K562 (cell line): ENCODE results near the gene MYL6B. TPM values are rescaled to one million over a fixed set of nuclear protein-coding genes. Genes with fewer than 3 reads are reported as not detected.

ENCODE experiments used
- BRD4 ChIP-seq: fragments of 200-600 bp; sonication (generic); IDR thresholded peaks from 2 replicates; pipeline ENCODE4 v1.6.1; 2017; ENCODE audit warnings: inconsistent platforms
- CXXC5 ChIP-seq: fragments of 250-450 bp; sonication (Bioruptor Pico); IDR thresholded peaks from 2 replicates; pipeline ENCODE4 v1.8.0; 2022; ENCODE audit warnings: inconsistent platforms, mild to moderate bottlenecking, moderate library complexity
- DNMT1 ChIP-seq: fragments of 450-650 bp; IDR thresholded peaks from 2 replicates; pipeline ENCODE4 v1.6.1; 2016; ENCODE audit warnings: antibody characterized with exemption, mild to moderate bottlenecking
- EWSR1 ChIP-seq: fragments of 450-650 bp; IDR thresholded peaks from 2 replicates; pipeline ENCODE4 v1.6.1; 2018; ENCODE audit warnings: borderline replicate concordance, mild to moderate bottlenecking, low read depth, moderate library complexity; ENCODE audit not compliant: partially characterized antibody
- GABPA ChIP-seq: fragments of 200-800 bp; sonication (Bioruptor generic); conservative IDR thresholded peaks from 2 replicates; pipeline ENCODE4 v1.6.1; 2016; ENCODE audit warnings: low read depth, missing genetic modification characterization, missing compliant biosample characterization
- MEF2A ChIP-seq: IDR thresholded peaks from 2 replicates; pipeline ENCODE4 v1.6.1; 2011; ENCODE audit warnings: low read depth, mild to moderate bottlenecking, low read length, moderate library complexity; ENCODE audit not compliant: control insufficient read depth
- NCOR1 ChIP-seq: fragments of 450-650 bp; IDR thresholded peaks from 2 replicates; pipeline ENCODE4 v1.6.1; 2016; ENCODE audit warnings: mild to moderate bottlenecking, moderate library complexity
- NFRKB ChIP-seq: fragments of 450-650 bp; IDR thresholded peaks from 2 replicates; pipeline ENCODE4 v1.6.1; 2016; ENCODE audit warnings: low read depth
- NONO ChIP-seq, 2 experiments: fragments of 200-400 bp in 1 of 2; fragments of 450-650 bp in 1 of 2; formaldehyde crosslinking in 1 of 2; IDR thresholded peaks; 2 replicates each; pipeline ENCODE4 v1.6.1; 2017; ENCODE audit warnings: low read depth in 2 of 2, mild to moderate bottlenecking in 2 of 2, moderate library complexity in 2 of 2, low read length in 1 of 2
- PCBP1 ChIP-seq: fragments of 200-400 bp; formaldehyde crosslinking; IDR thresholded peaks from 2 replicates; pipeline ENCODE4 v1.6.1; 2018; ENCODE audit warnings: mild to moderate bottlenecking, low read depth, low read length; ENCODE audit not compliant: poor library complexity, severe bottlenecking
- POLR2A ChIP-seq: fragments of 450-650 bp; conservative IDR thresholded peaks from 2 replicates; pipeline ENCODE4 v1.6.1; 2016
- RBM39 ChIP-seq: fragments of 200-400 bp; formaldehyde crosslinking; optimal IDR thresholded peaks from 2 replicates; pipeline ENCODE3; 2018; ENCODE audit warnings: low read depth, low read length
- SIN3A ChIP-seq, 2 experiments: fragments of 150-350 bp in 1 of 2; IDR thresholded peaks; 2 replicates each; pipeline ENCODE4 v1.6.1; 2011 to 2016; ENCODE audit warnings: borderline replicate concordance in 2 of 2, low read depth in 2 of 2, low read length in 2 of 2, mild to moderate bottlenecking in 2 of 2, moderate library complexity in 2 of 2; ENCODE audit not compliant: control insufficient read depth in 1 of 2
- SMAD3 ChIP-seq: fragments of 450-650 bp; formaldehyde crosslinking; conservative IDR thresholded peaks from 2 replicates; pipeline ENCODE4 v1.4.0; 2020; ENCODE audit warnings: mild to moderate bottlenecking
- ZNF639 ChIP-seq, 2 experiments: fragments of 200-800 bp in 1 of 2; sonication (Bioruptor generic) in 1 of 2; sonication (generic) in 1 of 2; formaldehyde crosslinking in 1 of 2; IDR thresholded peaks in 1 of 2; conservative IDR thresholded peaks in 1 of 2; 2 replicates each; pipeline versions ENCODE4 v1.5.0 to v1.6.1; 2016 to 2020; ENCODE audit warnings: missing compliant biosample characterization in 1 of 2, missing genetic modification characterization in 1 of 2, missing genetic modification reagents in 1 of 2
- ZNF778 ChIP-seq: fragments of 450-650 bp; formaldehyde crosslinking; IDR thresholded peaks from 2 replicates; pipeline ENCODE4 v1.4.0; 2020; ENCODE audit warnings: mild to moderate bottlenecking, moderate library complexity
- ZNF780A ChIP-seq: fragments of 250-450 bp; sonication (Bioruptor Pico); IDR thresholded peaks from 2 replicates; pipeline ENCODE4 v1.5.0; 2021; ENCODE audit warnings: mild to moderate bottlenecking
- ZNF830 ChIP-seq: fragments of 250-450 bp; sonication (Bioruptor Pico); IDR thresholded peaks from 2 replicates; pipeline ENCODE4 v1.5.0; 2021; ENCODE audit warnings: mild to moderate bottlenecking
- polyA plus RNA-seq, 8 experiments: library from polyadenylated mRNA; depleted of rRNA in 4 of 8; stranded (reverse) in 5 of 8; unstranded in 3 of 8; fragments of >200 nt; fragmentation: Nextera tagmentation in 2 of 8; fragmentation: Illumina TruSeq in 1 of 8; extraction: Ambion mirVana in 2 of 8; extraction: Trizol in 1 of 8; gene quantifications; 2 replicates each; pipeline versions ENCODE4 v1.2.1 to v1.2.3, GENCODE V29; 2011 to 2014; ENCODE audit warnings: inconsistent platforms in 1 of 8, missing spikeins in 1 of 8
- total RNA-seq, 7 experiments: library from RNA; depleted of rRNA in 6 of 7; stranded (reverse); fragments of >200 nt in 6 of 7; fragmentation: Illumina TruSeq in 2 of 7; extraction: Trizol in 2 of 7; gene quantifications; 2 replicates each; pipeline versions ENCODE4 v1.2.1 to v1.2.3, GENCODE V29; 2011 to 2021; ENCODE audit warnings: low replicate concordance in 1 of 7
- TF ChIP-seq, protein P1 (sequence below): IDR thresholded peaks from 2 replicates; pipeline ENCODE4 v1.6.1; 2011; ENCODE audit not compliant: insufficient read length; ENCODE audit errors: extremely low read depth
- TF ChIP-seq, protein P2 (sequence below): IDR thresholded peaks from 2 replicates; pipeline ENCODE4 v1.6.1; 2016; ENCODE audit warnings: missing genetic modification characterization, missing compliant biosample characterization
- TF ChIP-seq, protein P3 (sequence below): fragments of 450-650 bp; formaldehyde crosslinking; IDR thresholded peaks from 2 replicates; pipeline ENCODE4 v1.4.0; 2020; ENCODE audit warnings: mild to moderate bottlenecking, moderate library complexity

MYL6B gene
- total and polyA plus RNA-seq, 9 of the 15 experiments (the other 6 are each of a cell fraction or from before 2014, with no cell fraction given), result 42.8 to 77.3 (median 68.6) TPM

DNA sequence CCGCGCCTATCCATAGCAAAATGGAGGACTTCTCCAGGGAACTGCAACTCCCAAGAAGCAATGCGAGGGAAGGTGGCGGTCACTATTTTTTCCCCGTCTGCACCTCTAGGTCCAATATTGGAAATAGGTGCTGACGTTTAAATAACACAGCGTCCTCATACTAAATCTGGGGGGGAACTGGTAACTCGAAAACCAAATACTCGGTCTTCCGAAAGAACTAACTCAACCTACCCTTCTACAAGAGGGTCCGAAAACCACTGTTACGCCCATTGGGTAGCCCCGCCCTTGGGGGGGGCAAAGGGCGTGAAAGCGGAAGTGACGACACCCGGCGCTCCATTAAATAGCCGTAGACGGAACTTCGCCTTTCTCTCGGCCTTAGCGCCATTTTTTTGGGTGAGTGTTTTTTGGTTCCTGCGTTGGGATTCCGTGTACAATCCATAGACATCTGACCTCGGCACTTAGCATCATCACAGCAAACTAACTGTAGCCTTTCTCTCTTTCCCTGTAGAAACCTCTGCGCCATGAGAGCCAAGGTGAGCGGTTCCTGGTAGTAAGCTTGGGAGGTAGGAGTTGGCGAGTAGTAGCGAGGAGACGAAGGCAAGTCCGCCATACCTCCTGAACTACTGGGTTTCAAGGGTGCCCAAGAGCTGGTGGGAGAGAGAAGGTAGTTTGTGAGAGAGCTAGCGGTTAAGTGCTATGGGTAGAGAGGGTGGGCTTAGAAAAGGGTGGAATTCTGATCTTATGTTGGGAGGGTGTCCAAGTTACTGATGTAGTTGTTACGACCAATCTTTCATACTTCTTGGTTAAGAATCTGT is 35.9 kb upstream of the MYL6B start, which contains the start of gene RPL41 (continued):
- TF ChIP-seq, protein P1, sequence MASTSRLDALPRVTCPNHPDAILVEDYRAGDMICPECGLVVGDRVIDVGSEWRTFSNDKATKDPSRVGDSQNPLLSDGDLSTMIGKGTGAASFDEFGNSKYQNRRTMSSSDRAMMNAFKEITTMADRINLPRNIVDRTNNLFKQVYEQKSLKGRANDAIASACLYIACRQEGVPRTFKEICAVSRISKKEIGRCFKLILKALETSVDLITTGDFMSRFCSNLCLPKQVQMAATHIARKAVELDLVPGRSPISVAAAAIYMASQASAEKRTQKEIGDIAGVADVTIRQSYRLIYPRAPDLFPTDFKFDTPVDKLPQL, result peak; percentile 94
- TF ChIP-seq CXXC5 (CRISPR knock-in tag) (peak; percentile 70), DNMT1 (0 out of 2 replicates have a peak, but pooled peaks have one; percentile 14), EWSR1 (no peak), BRD4 (peak; percentile 99), ZNF639 (CRISPR knock-in tag; conservative IDR thresholded peaks at IDR 0.05 in 1 of 2, IDR thresholded peaks at IDR 0.05 in 1 of 2) (peak in 1 of 2 experiments; percentile 78; a peak in 2 of 4 replicates), ZNF830 (CRISPR knock-in tag) (peak; percentile 40; the same call in 1 of the 2 replicates), PCBP1 (no peak), NONO (IDR thresholded peaks at IDR 0.05; ENCODE audit: low read depth in 2 of 2, low read length in 1 of 2) (peak; percentile 46 to 65; a peak in 2 of 4 replicates), MEF2A (peak; percentile 35; the same call in 1 of the 2 replicates), ZNF780A (no peak), ZNF778 (CRISPR knock-in tag) (no peak), NCOR1 (peak; percentile 70), POLR2A (peak; percentile 100), GABPA (tag) (peak; percentile 97), SMAD3 (0 out of 2 replicates have a peak, but pooled peaks have one; percentile 7), NFRKB (peak; percentile 100), SIN3A (IDR thresholded peaks at IDR 0.05; ENCODE audit: borderline replicate concordance in 2 of 2, control insufficient read depth in 1 of 2, low read depth in 2 of 2, low read length in 2 of 2) (0 out of 4 replicates have a peak, but pooled peaks of 1 of the 2 experiments have one; percentile 72), RBM39 (peak; percentile 92)
- TF ChIP-seq, protein P2, sequence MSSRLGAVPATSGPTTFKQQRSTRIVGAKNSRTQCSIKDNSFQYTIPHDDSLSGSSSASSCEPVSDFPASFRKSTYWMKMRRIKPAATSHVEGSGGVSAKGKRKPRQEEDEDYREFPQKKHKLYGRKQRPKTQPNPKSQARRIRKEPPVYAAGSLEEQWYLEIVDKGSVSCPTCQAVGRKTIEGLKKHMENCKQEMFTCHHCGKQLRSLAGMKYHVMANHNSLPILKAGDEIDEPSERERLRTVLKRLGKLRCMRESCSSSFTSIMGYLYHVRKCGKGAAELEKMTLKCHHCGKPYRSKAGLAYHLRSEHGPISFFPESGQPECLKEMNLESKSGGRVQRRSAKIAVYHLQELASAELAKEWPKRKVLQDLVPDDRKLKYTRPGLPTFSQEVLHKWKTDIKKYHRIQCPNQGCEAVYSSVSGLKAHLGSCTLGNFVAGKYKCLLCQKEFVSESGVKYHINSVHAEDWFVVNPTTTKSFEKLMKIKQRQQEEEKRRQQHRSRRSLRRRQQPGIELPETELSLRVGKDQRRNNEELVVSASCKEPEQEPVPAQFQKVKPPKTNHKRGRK (tag), result peak; percentile 76
- TF ChIP-seq, protein P3, sequence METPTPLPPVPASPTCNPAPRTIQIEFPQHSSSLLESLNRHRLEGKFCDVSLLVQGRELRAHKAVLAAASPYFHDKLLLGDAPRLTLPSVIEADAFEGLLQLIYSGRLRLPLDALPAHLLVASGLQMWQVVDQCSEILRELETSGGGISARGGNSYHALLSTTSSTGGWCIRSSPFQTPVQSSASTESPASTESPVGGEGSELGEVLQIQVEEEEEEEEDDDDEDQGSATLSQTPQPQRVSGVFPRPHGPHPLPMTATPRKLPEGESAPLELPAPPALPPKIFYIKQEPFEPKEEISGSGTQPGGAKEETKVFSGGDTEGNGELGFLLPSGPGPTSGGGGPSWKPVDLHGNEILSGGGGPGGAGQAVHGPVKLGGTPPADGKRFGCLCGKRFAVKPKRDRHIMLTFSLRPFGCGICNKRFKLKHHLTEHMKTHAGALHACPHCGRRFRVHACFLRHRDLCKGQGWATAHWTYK (CRISPR knock-in tag), result peak; percentile 85; the same call in 1 of the 2 replicates
